ENCODE data around the gene TIAM2.

Gene TIAM2

DNA sequence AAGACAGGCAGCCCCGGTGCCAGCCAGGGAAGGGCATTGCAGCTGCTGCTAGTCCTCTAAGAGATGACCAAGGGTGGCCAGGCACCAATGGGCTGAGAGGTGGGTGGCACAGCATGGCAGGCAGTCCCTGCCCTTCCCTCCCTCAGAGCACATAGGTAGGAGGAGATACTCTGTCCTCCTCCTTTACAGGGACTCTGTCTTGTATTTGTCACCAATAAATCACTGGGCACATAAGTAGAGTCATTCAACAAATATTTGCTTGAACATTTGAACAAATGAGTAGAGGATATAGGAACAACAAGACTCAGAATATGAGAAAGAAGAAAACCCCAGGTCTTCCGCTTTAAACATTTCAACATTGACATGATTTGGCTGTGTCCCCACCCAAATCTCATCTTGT lies 199.3 kb downstream of the TIAM2 start:
- no peak for DNase-seq (ENCODE audit: low read depth, low spot score)
- Histone ChIP-seq H3K27me3 (ENCODE audit: control insufficient read depth, insufficient read depth, low read length) (no peaks in the 10 kb centered on the region), H3K4me1 (ENCODE audit: control insufficient read depth, insufficient read depth, low read length) (no peaks in the 10 kb centered on the region), H3K36me3 (ENCODE audit: control insufficient read depth, insufficient read depth, low read length) (no peaks in the 10 kb centered on the region), H3K27ac (ENCODE audit: low read length) (no peak overlapping the region), H3K9me3 (ENCODE audit: control insufficient read depth, insufficient read depth, low read length) (no peaks in the 10 kb centered on the region), H3K4me3 (ENCODE audit: low read length) (no peak overlapping the region)
- no CpG with 5 or more reads among the region's 2 CpGs for WGBS (ENCODE audit: insufficient coverage, insufficient read length)

DNA sequence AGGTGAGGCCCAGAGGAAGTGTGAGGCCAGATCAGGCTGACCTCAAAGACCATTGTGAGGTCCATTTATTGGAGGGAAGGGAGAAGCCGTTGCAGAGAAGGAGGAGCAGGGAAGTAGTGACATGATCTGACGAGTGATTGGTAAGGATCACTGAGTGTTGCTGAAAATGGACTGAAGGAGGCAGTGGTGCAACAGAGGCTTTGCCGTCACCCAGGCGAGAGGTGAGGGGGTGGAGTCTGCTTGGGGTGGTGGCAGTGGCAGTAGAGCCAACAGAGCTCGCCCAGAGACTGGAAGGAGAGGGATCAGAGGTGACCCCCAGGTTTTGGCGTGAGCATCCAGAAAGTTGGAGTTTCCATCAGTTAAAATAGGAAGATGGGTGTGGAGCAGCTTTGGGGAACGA lies 200.8 kb downstream of the TIAM2 start:
- Histone ChIP-seq H3K27ac (ENCODE audit: low read length) (no peak overlapping the region), H3K9me3 (ENCODE audit: control insufficient read depth, insufficient read depth, low read length) (no peaks in the 10 kb centered on the region), H3K4me1 (ENCODE audit: control insufficient read depth, insufficient read depth, low read length) (no peaks in the 10 kb centered on the region), H3K4me3 (ENCODE audit: low read length) (no peak overlapping the region), H3K36me3 (ENCODE audit: control insufficient read depth, insufficient read depth, low read length) (no peaks in the 10 kb centered on the region), H3K27me3 (ENCODE audit: control insufficient read depth, insufficient read depth, low read length) (no peaks in the 10 kb centered on the region)
- DNase-seq (ENCODE audit: low read depth, low spot score) = no peak
- no CpG with 5 or more reads among the region's 7 CpGs for WGBS (ENCODE audit: insufficient coverage, insufficient read length)

DNA sequence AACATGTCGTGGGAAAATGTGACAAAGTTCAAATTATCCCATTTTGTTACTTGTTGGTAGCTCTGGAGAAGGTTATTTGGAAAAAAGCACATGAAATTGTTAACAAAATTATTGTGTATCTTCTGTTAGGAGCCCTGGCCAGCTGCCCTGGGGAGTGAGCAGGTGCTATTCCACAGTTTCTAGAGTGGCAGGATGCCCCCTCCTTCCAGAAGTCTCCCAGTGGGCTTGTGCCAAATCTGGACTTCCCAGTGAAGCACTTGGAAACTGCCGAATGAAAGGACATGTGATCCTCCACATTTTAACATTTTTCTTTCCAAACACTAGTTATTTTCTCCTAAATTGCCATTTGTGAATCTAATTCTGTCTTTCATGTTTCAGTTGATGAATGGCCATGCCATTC lies 201.8 kb downstream of the TIAM2 start:
- WGBS (ENCODE audit: insufficient coverage, insufficient read length) = no CpG with 5 or more reads among the region's 2 CpGs
- Histone ChIP-seq H3K4me3 (ENCODE audit: low read length) (no peak overlapping the region), H3K9me3 (ENCODE audit: control insufficient read depth, insufficient read depth, low read length) (no peaks in the 10 kb centered on the region), H3K27me3 (ENCODE audit: control insufficient read depth, insufficient read depth, low read length) (no peaks in the 10 kb centered on the region), H3K36me3 (ENCODE audit: control insufficient read depth, insufficient read depth, low read length) (no peaks in the 10 kb centered on the region), H3K27ac (ENCODE audit: low read length) (no peak overlapping the region), H3K4me1 (ENCODE audit: control insufficient read depth, insufficient read depth, low read length) (no peaks in the 10 kb centered on the region)
- DNase-seq (ENCODE audit: low read depth, low spot score) = no peak

DNA sequence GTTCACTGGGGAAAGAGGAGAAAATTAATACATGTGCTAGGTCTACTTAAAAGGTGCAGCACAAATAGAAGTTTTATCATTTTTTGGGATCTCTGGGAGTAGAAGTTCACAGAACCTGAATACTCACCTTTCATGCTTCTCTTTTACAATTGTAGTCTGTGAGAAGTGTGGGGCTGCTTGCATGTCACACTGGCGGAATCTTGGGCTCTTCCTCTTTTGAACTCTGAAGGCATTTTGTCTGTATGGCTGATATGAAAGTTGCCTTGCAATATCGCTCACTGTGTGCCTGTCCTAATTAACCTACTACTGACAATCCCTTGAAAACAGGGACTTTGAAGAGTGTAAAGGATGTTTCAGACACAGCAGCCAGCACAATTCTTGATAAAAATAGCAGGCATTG lies 202.8 kb downstream of the TIAM2 start:
- no CpG with 5 or more reads among the region's 2 CpGs for WGBS (ENCODE audit: insufficient coverage, insufficient read length)
- DNase-seq (ENCODE audit: low read depth, low spot score) = no peak
- H3K27me3 ChIP-seq (ENCODE audit: control insufficient read depth, insufficient read depth, low read length) = no peaks in the 10 kb centered on the region

DNA sequence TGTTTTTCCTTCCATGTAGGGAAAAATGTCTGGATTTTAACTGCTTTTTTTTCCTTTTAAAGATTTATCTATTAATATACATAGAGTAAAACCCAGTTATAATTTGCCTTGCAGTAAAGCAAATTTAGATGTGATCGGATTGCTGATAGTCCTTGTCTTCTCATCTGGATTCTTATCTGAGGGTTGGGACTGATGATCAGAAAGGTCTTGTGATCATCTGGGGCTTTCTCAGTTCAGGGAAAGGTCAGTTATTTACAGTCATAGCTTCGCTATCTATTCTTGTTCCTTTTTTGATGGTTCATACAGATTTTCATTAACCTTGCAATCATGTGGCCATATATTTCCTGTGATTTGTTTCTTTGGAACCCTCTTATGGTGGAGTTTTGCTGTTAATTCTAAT lies 204.9 kb downstream of the TIAM2 start:
- no peaks in the 10 kb centered on the region for H3K27me3 ChIP-seq (ENCODE audit: control insufficient read depth, insufficient read depth, low read length)
- no peak overlapping the region for H3K27ac ChIP-seq (ENCODE audit: low read length)
- no CpG with 5 or more reads among the region's 2 CpGs for WGBS (ENCODE audit: insufficient coverage, insufficient read length)
- H3K9me3 ChIP-seq (ENCODE audit: control insufficient read depth, insufficient read depth, low read length) = no peaks in the 10 kb centered on the region
- H3K4me3 ChIP-seq (ENCODE audit: low read length) = no peak overlapping the region
- H3K4me1 ChIP-seq (ENCODE audit: control insufficient read depth, insufficient read depth, low read length) = no peaks in the 10 kb centered on the region
- no peaks in the 10 kb centered on the region for H3K36me3 ChIP-seq (ENCODE audit: control insufficient read depth, insufficient read depth, low read length)
- no peak for DNase-seq (ENCODE audit: low read depth, low spot score)

More for the DNA sequence above, 202.8 kb downstream of the TIAM2 start:
- Histone ChIP-seq H3K9me3 (ENCODE audit: control insufficient read depth, insufficient read depth, low read length) (no peaks in the 10 kb centered on the region), H3K4me1 (ENCODE audit: control insufficient read depth, insufficient read depth, low read length) (no peaks in the 10 kb centered on the region), H3K4me3 (ENCODE audit: low read length) (no peak overlapping the region), H3K27ac (ENCODE audit: low read length) (no peak overlapping the region), H3K36me3 (ENCODE audit: control insufficient read depth, insufficient read depth, low read length) (no peaks in the 10 kb centered on the region)

DNA sequence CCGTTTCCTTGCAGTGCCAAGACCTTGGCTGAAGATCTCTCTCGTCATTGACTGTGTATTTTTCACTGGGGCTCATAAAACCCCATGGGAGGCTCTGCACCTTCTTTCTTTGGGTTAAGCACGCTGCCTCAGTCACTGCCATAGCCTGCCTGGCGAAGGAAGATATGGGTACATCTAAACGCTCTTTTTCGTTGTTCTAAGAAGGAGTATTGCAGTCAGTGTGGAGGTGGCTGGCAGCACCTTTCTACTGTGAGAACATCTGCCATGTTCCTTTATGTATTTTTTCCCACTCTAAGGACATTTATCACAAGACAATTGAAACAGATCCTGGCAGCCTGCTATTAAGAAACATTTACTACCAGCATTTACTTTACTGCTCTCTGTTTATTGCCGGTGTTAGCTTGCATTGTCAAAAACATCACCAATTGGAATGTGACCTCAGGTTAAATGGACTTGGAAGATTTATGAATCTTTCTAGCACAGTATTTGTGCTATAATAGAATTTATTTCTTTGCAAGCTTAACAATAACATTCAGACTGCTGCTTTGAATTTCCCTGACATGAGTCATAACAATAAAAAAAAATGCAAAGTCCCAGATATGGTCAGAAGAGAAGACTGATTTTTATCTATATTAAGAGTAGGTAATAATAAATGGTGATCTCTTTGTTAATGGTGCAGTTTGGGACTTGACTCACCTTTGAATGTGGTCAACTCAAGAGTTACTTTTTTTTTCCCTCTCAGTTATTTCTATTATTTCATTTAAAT lies 206.5 kb downstream of the TIAM2 start:
- H3K4me3 ChIP-seq (ENCODE audit: low read length) = no peak overlapping the region
- WGBS (ENCODE audit: insufficient coverage, insufficient read length) = no CpG with 5 or more reads among the region's 7 CpGs

DNA sequence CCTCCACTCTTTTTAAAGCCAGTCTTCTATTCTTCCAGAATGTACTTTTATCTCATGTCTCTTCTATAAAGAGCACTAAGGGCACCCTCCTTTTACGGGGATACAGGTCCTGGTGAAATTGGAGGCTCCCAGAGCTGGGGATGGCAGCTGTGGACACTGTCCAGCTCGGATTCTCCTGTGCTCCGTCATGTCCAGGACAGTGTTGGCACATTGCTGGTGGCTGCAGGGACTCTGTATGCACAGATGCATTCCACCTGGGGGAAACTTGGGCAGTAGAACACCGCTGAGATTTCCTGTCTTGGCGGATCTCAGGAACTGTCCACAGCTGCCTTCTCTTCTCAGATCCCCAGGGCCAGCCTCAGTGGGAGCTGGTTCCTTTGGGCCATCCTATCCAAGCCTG lies 212.1 kb downstream of the TIAM2 start:
- no peak overlapping the region for H3K4me3 ChIP-seq (ENCODE audit: low read length)
- H3K27me3 ChIP-seq (ENCODE audit: control insufficient read depth, insufficient read depth, low read length) = no peaks in the 10 kb centered on the region
- WGBS (ENCODE audit: insufficient coverage, insufficient read length) = no CpG with 5 or more reads among the region's 5 CpGs
- no peaks in the 10 kb centered on the region for H3K36me3 ChIP-seq (ENCODE audit: control insufficient read depth, insufficient read depth, low read length)
- H3K9me3 ChIP-seq (ENCODE audit: control insufficient read depth, insufficient read depth, low read length) = no peaks in the 10 kb centered on the region
- no peaks in the 10 kb centered on the region for H3K4me1 ChIP-seq (ENCODE audit: control insufficient read depth, insufficient read depth, low read length)
- no peak overlapping the region for H3K27ac ChIP-seq (ENCODE audit: low read length)
- DNase-seq (ENCODE audit: low read depth, low spot score) = no peak

More for the DNA sequence above, 206.5 kb downstream of the TIAM2 start:
- no peak overlapping the region for H3K27ac ChIP-seq (ENCODE audit: low read length)
- H3K27me3 ChIP-seq (ENCODE audit: control insufficient read depth, insufficient read depth, low read length) = no peaks in the 10 kb centered on the region
- no peaks in the 10 kb centered on the region for H3K36me3 ChIP-seq (ENCODE audit: control insufficient read depth, insufficient read depth, low read length)
- no peak for DNase-seq (ENCODE audit: low read depth, low spot score)
- no peaks in the 10 kb centered on the region for H3K4me1 ChIP-seq (ENCODE audit: control insufficient read depth, insufficient read depth, low read length)
- H3K9me3 ChIP-seq (ENCODE audit: control insufficient read depth, insufficient read depth, low read length) = no peaks in the 10 kb centered on the region

DNA sequence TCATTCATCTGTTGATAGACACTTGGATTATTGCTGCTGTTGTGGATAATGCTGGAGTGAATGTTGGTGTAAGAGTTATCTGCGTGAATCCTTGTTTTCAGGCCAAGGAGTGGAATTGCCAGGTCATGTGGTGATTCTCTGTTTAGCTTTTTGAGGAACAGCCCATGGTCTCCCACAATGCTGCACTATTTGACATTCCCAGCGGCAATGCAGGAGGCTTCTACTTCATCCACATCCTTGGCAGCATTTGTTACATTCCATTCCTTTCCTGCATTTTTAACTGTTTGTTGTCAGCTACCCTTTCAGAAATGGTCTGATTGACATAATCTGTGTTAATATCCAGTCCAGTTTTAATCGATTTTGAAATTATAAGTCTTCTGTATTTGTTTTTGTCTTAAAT lies 217.0 kb downstream of the TIAM2 start:
- WGBS (ENCODE audit: insufficient coverage, insufficient read length) = no CpG with 5 or more reads among the region's 3 CpGs
- Histone ChIP-seq H3K4me1 (ENCODE audit: control insufficient read depth, insufficient read depth, low read length) (no peaks in the 10 kb centered on the region; the same call in 1 of the 2 replicates), H3K36me3 (ENCODE audit: control insufficient read depth, insufficient read depth, low read length) (0 out of 2 replicates have a peak, but pooled peaks cover 3% of the 10 kb centered on the region), H3K9me3 (ENCODE audit: control insufficient read depth, insufficient read depth, low read length) (no peaks in the 10 kb centered on the region), H3K27me3 (ENCODE audit: control insufficient read depth, insufficient read depth, low read length) (no peaks in the 10 kb centered on the region), H3K27ac (ENCODE audit: low read length) (no peak overlapping the region), H3K4me3 (ENCODE audit: low read length) (no peak overlapping the region)
- DNase-seq (ENCODE audit: low read depth, low spot score) = no peak

DNA sequence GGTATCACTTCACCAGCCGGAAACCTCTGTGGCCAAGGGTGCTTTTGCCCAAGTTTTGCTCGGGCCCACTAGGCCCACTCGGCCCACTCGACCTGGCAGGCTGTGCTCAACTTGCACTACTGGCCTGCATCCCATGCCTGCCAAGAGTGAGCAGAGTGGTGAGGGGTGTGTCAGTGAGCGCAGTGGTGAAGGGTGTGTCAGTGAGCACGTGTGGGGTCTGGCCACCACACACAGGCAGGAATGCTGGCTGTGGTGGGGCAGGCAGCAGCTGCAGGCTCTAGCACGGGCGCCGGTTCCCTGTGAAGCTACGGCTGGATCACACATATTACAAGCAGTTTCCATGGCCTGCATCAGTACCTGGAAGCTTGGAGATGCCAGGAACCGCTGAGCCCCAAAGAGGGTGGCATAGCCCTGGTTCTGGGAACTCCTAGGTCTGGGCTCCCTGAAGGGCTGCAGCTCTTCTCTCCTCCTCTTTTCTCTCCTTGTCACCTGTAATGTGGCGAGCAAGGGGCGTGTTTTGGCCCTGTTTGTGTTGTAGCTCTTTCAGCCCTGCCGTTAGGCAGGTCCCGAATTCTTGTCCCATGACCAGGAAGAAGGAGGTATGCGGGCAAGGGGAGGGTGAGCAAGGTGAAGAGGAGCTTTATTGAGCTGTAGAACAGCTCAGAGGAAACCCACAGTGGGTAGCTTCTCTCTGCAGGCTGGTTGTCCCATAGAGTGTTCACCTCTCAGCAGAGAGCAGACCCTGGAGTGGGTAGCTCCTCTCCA lies 217.7 kb downstream of the TIAM2 start:
- H3K36me3 ChIP-seq (ENCODE audit: control insufficient read depth, insufficient read depth, low read length) = 0 out of 2 replicates have a peak, but pooled peaks cover 3% of the 10 kb centered on the region
- no peak overlapping the region for H3K4me3 ChIP-seq (ENCODE audit: low read length)
- WGBS (ENCODE audit: insufficient coverage, insufficient read length) = no CpG with 5 or more reads among the region's 16 CpGs
- no peak for DNase-seq (ENCODE audit: low read depth, low spot score)
- H3K4me1 ChIP-seq (ENCODE audit: control insufficient read depth, insufficient read depth, low read length) = no peaks in the 10 kb centered on the region; the same call in 1 of the 2 replicates
- no peak overlapping the region for H3K27ac ChIP-seq (ENCODE audit: low read length)
- no peaks in the 10 kb centered on the region for H3K9me3 ChIP-seq (ENCODE audit: control insufficient read depth, insufficient read depth, low read length)
- no peaks in the 10 kb centered on the region for H3K27me3 ChIP-seq (ENCODE audit: control insufficient read depth, insufficient read depth, low read length)

DNA sequence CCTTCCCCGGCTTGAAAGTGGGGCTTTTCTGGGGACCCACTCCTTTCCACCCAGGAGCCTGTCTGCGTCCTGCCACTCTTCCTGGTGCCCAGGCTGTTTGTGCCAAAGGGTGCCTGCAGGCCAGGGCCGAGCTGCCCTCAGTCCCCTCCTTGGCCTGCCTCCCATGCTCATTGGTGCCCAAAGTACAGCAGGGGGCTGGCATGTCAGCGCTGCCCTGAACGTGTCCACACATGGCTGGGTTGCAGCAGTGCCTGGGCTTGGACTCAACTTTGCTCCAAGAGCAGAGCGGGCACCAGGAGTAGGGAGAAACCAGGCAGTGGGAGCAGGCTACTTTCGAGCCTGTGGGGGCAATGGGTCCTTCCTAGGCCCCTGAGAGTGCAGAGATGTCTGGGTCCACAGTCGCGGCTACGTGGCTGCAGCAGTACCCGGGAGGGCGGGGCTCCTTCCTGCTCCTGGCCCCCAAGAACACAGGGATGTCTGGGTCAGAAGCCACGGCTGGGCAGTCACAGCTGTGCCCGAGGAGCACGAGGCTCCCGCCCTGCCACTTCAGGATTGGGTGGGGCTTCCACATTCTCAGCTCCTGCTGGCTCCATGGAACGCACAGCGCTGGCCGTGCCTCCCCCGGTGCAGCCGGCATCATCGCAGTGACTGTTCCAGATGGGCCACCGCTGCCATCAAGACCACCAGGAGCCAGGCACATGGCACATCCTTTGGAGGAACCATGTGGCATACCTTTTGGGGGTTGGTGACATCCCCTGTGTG lies 218.7 kb downstream of the TIAM2 start:
- no peak overlapping the region for H3K27ac ChIP-seq (ENCODE audit: low read length)
- DNase-seq (ENCODE audit: low read depth, low spot score) = no peak
- no CpG with 5 or more reads among the region's 23 CpGs for WGBS (ENCODE audit: insufficient coverage, insufficient read length)
- no peaks in the 10 kb centered on the region for H3K27me3 ChIP-seq (ENCODE audit: control insufficient read depth, insufficient read depth, low read length)
- no peak overlapping the region for H3K4me3 ChIP-seq (ENCODE audit: low read length)
- H3K9me3 ChIP-seq (ENCODE audit: control insufficient read depth, insufficient read depth, low read length) = no peaks in the 10 kb centered on the region
- H3K4me1 ChIP-seq (ENCODE audit: control insufficient read depth, insufficient read depth, low read length) = no peaks in the 10 kb centered on the region; the same call in 1 of the 2 replicates
- 0 out of 2 replicates have a peak, but pooled peaks cover 3% of the 10 kb centered on the region for H3K36me3 ChIP-seq (ENCODE audit: control insufficient read depth, insufficient read depth, low read length)
